PC-9 (cell line): Measurements from ENCODE around the gene SFTPA1. TPM values are rescaled to one million over a fixed set of nuclear protein-coding genes. Genes with fewer than 3 reads are reported as not detected.
"Not testable (repeated sequence)": the region's sequence is repeated elsewhere in the genome, so short reads cannot be mapped to it uniquely, and the experiment has no call there.

Experiments
- BruUV-seq: library from RNA; stranded (reverse); fragments of 400-500 nt; replicated peaks from 2 replicates; lab custom pipeline; 2021; lab: Mats Ljungman, UMichigan
- CTCF ChIA-PET: fragments of 300-600 bp; sonication (Branson Sonifier 250); formaldehyde crosslinking; loops from one replicate; lab custom pipeline; 2022; ENCODE audit warnings: antibody characterized with exemption; lab: Charles Lee
- POLR2A ChIA-PET: fragments of 300-600 bp; sonication (Branson Sonifier 250); formaldehyde crosslinking; loops from one replicate; lab custom pipeline; 2022; ENCODE audit warnings: antibody characterized with exemption; ENCODE audit not compliant: unreplicated experiment; lab: Charles Lee
- DNase-seq, 2 experiments: peaks; one replicate each; pipeline versions ENCODE4 v3.0.0 to v3.0.0-alpha.2; 2015 to 2022; ENCODE audit warnings: mixed read lengths in 1 of 2
- H2AFZ ChIP-seq: fragments of 200-600 bp; sonication (generic); 2 replicates; pipeline ENCODE4 v1.8.1; 2017; ENCODE audit warnings: antibody characterized with exemption
- H3F3A ChIP-seq: fragments of 200-600 bp; sonication (generic); 2 replicates; pipeline ENCODE4 v1.8.1; 2017; ENCODE audit warnings: antibody characterized with exemption, mild to moderate bottlenecking, low read depth; ENCODE audit not compliant: insufficient read depth
- H3K27ac ChIP-seq: fragments of 200-600 bp; sonication (generic); 2 replicates; pipeline ENCODE4 v1.6.1; 2016; ENCODE audit warnings: mixed run types
- H3K27me3 ChIP-seq: fragments of 200-600 bp; sonication (generic); 2 replicates; pipeline ENCODE4 v1.6.1; 2016; ENCODE audit warnings: low read depth, mixed run types; ENCODE audit not compliant: insufficient read depth
- H3K36me3 ChIP-seq: fragments of 200-600 bp; sonication (generic); 2 replicates; pipeline ENCODE4 v1.6.1; 2016; ENCODE audit warnings: low read depth, mixed run types
- H3K4me1 ChIP-seq: fragments of 200-600 bp; sonication (generic); replicated peaks from 2 replicates; pipeline ENCODE4 v1.6.1; 2016; ENCODE audit warnings: mixed run types; ENCODE audit not compliant: insufficient read depth
- H3K4me2 ChIP-seq: fragments of 200-600 bp; sonication (generic); 2 replicates; pipeline ENCODE4 v1.6.1; 2017; ENCODE audit warnings: mixed run types
- H3K4me3 ChIP-seq: fragments of 200-600 bp; sonication (generic); 2 replicates; pipeline ENCODE4 v1.6.1; 2016; ENCODE audit warnings: mixed run types
- H3K79me2 ChIP-seq: fragments of 200-600 bp; sonication (generic); 2 replicates; pipeline ENCODE4 v1.6.1; 2017; ENCODE audit warnings: low read depth, mixed run types
- H3K9me2 ChIP-seq: fragments of 200-600 bp; sonication (generic); 2 replicates; pipeline ENCODE4 v1.8.1; 2017; ENCODE audit warnings: mild to moderate bottlenecking; ENCODE audit not compliant: insufficient read depth
- H3K9me3 ChIP-seq: fragments of 200-600 bp; sonication (generic); 2 replicates; pipeline ENCODE4 v1.8.1; 2016; ENCODE audit warnings: low read depth; ENCODE audit not compliant: insufficient read depth
- H4K20me1 ChIP-seq: fragments of 200-600 bp; sonication (generic); 2 replicates; pipeline ENCODE4 v1.8.1; 2017; ENCODE audit not compliant: insufficient read depth
- EZH2 ChIP-seq: fragments of 200-600 bp; sonication (generic); IDR thresholded peaks from 2 replicates; pipeline ENCODE4 v1.8.0; 2017; ENCODE audit warnings: antibody characterized with exemption, low read depth
- intact Hi-C: fragments of 100-400 bp; cut with micrococcal nuclease; formaldehyde crosslinking; loops from one replicate; pipeline ENCODE4 v1.10.0; 2022; ENCODE audit not compliant: unreplicated experiment
- total RNA-seq: library from RNA; stranded (reverse); gene quantifications from 2 replicates; pipeline ENCODE4 v1.2.3, GENCODE V29; 2021
- TF ChIP-seq, protein P1 (sequence below): fragments of 200-600 bp; sonication (generic); conservative IDR thresholded peaks from 2 replicates; pipeline ENCODE4 v1.6.1; 2017; ENCODE audit warnings: mixed run types, antibody characterized with exemption, mild to moderate bottlenecking, moderate library complexity

The SFTPA1 gene
- total RNA-seq, 1 experiment from 2014 or later: not detected

DNA sequence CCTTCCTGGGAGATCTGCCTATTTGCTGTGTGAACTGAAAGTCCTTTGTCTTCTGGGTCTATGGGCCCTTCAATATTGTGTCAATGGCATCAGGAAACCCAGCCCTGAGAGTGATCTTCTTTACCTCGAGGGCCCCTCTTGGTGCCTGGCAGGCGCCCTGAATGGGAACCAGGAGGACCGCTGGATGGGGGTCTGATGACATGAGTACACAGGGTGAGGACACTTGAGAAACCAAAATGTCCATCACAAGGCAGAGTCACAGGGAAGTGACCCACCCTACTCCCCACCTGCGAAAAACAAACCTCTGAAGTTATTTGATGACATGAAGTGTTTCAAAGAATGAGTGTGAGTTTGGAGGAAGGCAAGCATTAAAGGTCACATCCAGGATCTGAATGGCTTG is 17.3 kb downstream of the SFTPA1 start:
- Histone ChIP-seq H3K36me3 (no peaks in the 10 kb centered on the region), H3K4me1 (no peaks in the 10 kb centered on the region), H3K4me3 (no peak overlapping the region), H3F3A (no peaks in the 10 kb centered on the region), H3K9me2 (0 out of 2 replicates have a peak, but pooled peaks cover 5% of the 10 kb centered on the region), H4K20me1 (no peaks in the 10 kb centered on the region), H3K9me3 (peaks cover 9% of the 10 kb centered on the region; the same call in 1 of the 2 replicates), H3K79me2 (no peaks in the 10 kb centered on the region), H3K27ac (no peak overlapping the region), H3K27me3 (no peaks in the 10 kb centered on the region), H3K4me2 (no peak overlapping the region), H2AFZ (no peak overlapping the region)
- BruUV-seq: no TSS peak
- CTCF ChIA-PET: no interaction called here
- DNase-seq: no peak
- intact Hi-C loops: no loop called here
- POLR2A ChIA-PET: no interaction called here
- TF ChIP-seq, protein P1, sequence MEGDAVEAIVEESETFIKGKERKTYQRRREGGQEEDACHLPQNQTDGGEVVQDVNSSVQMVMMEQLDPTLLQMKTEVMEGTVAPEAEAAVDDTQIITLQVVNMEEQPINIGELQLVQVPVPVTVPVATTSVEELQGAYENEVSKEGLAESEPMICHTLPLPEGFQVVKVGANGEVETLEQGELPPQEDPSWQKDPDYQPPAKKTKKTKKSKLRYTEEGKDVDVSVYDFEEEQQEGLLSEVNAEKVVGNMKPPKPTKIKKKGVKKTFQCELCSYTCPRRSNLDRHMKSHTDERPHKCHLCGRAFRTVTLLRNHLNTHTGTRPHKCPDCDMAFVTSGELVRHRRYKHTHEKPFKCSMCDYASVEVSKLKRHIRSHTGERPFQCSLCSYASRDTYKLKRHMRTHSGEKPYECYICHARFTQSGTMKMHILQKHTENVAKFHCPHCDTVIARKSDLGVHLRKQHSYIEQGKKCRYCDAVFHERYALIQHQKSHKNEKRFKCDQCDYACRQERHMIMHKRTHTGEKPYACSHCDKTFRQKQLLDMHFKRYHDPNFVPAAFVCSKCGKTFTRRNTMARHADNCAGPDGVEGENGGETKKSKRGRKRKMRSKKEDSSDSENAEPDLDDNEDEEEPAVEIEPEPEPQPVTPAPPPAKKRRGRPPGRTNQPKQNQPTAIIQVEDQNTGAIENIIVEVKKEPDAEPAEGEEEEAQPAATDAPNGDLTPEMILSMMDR: no peak
- no peak for TF ChIP-seq EZH2

DNA sequence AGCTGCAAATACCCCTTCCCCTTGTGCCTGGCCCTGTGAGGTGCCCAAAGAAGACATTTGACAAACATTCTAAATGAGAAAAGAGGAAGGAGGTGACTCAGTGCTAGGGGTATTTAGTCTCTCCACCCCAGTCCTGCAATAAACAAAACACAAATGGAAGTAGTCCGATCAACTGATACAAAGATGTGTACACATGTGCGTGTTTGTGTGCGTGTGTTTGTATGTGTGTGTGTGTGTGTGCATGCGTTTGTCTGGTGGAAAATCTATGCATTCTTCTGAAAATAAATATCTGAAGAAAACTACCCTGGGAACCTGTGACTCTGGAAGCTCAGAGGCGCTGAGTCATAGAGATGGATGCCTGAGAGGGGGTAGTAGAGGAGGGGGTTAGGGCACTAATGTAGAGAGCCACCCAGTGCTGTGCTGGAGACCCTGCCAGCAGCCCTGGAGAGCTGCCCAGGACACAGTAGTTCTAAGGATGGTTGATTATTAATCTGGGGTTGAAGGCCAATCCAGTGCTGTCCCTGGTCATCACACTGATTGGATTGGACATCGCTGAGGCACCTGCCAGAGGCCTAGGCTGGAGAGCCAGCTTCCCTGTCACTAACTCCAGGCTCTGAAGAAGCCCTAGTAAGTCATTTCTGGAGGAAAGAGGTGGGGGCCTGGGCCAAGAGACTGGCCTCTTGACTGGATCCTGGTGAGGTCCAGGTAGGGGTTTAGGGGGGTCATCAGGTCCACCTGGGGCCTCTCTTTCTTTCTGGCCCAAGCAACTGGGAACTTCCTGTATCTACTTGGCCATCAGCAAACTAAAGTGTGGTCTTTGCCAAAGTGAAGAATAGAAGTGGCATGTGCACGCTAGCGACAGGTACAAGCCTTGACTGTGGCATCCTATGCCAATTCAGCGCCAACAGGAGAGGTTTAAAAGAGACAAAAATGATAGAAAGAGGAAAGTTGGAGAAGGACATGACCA is 18.5 kb downstream of the SFTPA1 start:
- ChIA-PET POLR2A (no interaction called here), CTCF (no interaction called here)
- no peaks in the 10 kb centered on the region for H3K79me2 ChIP-seq
- H4K20me1 ChIP-seq: no peaks in the 10 kb centered on the region
- H3K4me2 ChIP-seq: no peak overlapping the region
- peaks cover 9% of the 10 kb centered on the region; the same call in 1 of the 2 replicates for H3K9me3 ChIP-seq
- H3F3A ChIP-seq: no peaks in the 10 kb centered on the region
- DNase-seq: no peak
- H3K4me1 ChIP-seq: no peaks in the 10 kb centered on the region
- H3K4me3 ChIP-seq: no peak overlapping the region
- intact Hi-C loops: no loop called here
- H3K27ac ChIP-seq: no peak overlapping the region
- no peaks in the 10 kb centered on the region for H3K27me3 ChIP-seq
- no TSS peak for BruUV-seq
- 0 out of 2 replicates have a peak, but pooled peaks cover 5% of the 10 kb centered on the region for H3K9me2 ChIP-seq
- no peak for TF ChIP-seq EZH2
- TF ChIP-seq, protein P1: no peak
- H3K36me3 ChIP-seq: no peaks in the 10 kb centered on the region
- H2AFZ ChIP-seq: no peak overlapping the region

DNA sequence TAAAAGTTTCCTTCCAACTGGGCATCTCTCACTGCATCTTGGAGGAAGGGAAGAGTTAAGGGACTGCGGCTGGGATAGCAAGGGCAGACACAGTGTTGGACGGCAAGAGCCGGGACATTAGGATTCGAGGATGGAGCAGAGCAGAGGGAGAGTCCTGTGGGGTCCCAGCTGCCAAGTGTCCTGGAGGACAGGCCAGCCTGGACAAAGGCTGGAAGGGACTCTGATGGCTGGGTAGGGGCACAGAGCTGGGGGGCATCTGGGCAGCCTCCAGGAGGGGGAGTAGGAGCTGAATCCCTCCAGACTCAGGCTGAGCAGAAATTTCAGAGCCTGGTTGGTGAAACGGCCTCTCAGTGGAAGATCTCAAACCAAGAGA is 19.2 kb downstream of the SFTPA1 start:
- intact Hi-C loops: no loop called here
- H3K79me2 ChIP-seq: no peaks in the 10 kb centered on the region
- peaks cover 9% of the 10 kb centered on the region; the same call in 1 of the 2 replicates for H3K9me3 ChIP-seq
- POLR2A ChIA-PET: no interaction called here
- H4K20me1 ChIP-seq: no peaks in the 10 kb centered on the region
- 0 out of 2 replicates have a peak, but pooled peaks cover 5% of the 10 kb centered on the region for H3K9me2 ChIP-seq
- no peaks in the 10 kb centered on the region for H3F3A ChIP-seq
- CTCF ChIA-PET: no interaction called here
- BruUV-seq: no TSS peak
- no peak overlapping the region for H3K27ac ChIP-seq
- no peak overlapping the region for H3K4me2 ChIP-seq
- no peak for DNase-seq
- H3K4me3 ChIP-seq: no peak overlapping the region
- no peak for TF ChIP-seq EZH2
- TF ChIP-seq, protein P1: no peak
- H3K4me1 ChIP-seq: no peaks in the 10 kb centered on the region
- no peaks in the 10 kb centered on the region for H3K36me3 ChIP-seq
- no peak overlapping the region for H2AFZ ChIP-seq
- H3K27me3 ChIP-seq: no peaks in the 10 kb centered on the region

DNA sequence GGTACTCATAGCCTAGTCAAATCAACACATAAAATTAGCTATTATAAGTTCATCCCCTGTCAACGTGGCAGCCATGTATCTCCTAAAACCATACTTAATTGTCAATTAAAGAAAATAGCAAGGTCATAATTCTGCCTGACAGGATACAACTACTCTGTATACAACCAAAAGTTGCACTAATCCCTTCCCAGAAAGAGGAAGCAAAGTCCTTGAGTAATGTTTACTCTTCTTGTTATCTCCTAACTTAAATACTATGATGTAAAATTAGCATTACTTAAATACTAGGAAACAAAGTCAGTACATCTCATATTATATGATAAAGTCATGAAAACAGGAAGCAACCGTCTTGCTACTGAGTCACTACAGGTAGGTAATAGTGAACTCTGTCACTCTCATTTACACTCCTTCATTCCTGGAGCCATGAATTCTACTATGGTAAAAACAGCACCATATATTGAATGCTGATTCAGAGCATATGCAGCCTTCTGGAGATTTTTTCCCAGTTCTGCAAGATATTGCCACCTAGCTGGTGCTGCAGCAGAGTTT is 26.0 kb downstream of the SFTPA1 start:
- intact Hi-C loops, H3K4me3 ChIP-seq, H3K4me1 ChIP-seq, H2AFZ ChIP-seq, DNase-seq, H3K9me3 ChIP-seq, H3K4me2 ChIP-seq, H3K27ac ChIP-seq, H3K9me2 ChIP-seq, CTCF ChIA-PET, H3K79me2 ChIP-seq, BruUV-seq, POLR2A ChIA-PET, H3F3A ChIP-seq, H4K20me1 ChIP-seq, H3K36me3 ChIP-seq, H3K27me3 ChIP-seq: not testable (repeated sequence)
